ENCODE measurements around the gene RRP12. TPM values are rescaled to one million over a fixed set of nuclear protein-coding genes. Genes with fewer than 3 reads are reported as not detected.

The RRP12 gene, protein sequence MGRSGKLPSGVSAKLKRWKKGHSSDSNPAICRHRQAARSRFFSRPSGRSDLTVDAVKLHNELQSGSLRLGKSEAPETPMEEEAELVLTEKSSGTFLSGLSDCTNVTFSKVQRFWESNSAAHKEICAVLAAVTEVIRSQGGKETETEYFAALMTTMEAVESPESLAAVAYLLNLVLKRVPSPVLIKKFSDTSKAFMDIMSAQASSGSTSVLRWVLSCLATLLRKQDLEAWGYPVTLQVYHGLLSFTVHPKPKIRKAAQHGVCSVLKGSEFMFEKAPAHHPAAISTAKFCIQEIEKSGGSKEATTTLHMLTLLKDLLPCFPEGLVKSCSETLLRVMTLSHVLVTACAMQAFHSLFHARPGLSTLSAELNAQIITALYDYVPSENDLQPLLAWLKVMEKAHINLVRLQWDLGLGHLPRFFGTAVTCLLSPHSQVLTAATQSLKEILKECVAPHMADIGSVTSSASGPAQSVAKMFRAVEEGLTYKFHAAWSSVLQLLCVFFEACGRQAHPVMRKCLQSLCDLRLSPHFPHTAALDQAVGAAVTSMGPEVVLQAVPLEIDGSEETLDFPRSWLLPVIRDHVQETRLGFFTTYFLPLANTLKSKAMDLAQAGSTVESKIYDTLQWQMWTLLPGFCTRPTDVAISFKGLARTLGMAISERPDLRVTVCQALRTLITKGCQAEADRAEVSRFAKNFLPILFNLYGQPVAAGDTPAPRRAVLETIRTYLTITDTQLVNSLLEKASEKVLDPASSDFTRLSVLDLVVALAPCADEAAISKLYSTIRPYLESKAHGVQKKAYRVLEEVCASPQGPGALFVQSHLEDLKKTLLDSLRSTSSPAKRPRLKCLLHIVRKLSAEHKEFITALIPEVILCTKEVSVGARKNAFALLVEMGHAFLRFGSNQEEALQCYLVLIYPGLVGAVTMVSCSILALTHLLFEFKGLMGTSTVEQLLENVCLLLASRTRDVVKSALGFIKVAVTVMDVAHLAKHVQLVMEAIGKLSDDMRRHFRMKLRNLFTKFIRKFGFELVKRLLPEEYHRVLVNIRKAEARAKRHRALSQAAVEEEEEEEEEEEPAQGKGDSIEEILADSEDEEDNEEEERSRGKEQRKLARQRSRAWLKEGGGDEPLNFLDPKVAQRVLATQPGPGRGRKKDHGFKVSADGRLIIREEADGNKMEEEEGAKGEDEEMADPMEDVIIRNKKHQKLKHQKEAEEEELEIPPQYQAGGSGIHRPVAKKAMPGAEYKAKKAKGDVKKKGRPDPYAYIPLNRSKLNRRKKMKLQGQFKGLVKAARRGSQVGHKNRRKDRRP (N-terminal part only)
- 10 to 100 TPM; 29.6 to 61.9 TPM for total RNA-seq

DNA sequence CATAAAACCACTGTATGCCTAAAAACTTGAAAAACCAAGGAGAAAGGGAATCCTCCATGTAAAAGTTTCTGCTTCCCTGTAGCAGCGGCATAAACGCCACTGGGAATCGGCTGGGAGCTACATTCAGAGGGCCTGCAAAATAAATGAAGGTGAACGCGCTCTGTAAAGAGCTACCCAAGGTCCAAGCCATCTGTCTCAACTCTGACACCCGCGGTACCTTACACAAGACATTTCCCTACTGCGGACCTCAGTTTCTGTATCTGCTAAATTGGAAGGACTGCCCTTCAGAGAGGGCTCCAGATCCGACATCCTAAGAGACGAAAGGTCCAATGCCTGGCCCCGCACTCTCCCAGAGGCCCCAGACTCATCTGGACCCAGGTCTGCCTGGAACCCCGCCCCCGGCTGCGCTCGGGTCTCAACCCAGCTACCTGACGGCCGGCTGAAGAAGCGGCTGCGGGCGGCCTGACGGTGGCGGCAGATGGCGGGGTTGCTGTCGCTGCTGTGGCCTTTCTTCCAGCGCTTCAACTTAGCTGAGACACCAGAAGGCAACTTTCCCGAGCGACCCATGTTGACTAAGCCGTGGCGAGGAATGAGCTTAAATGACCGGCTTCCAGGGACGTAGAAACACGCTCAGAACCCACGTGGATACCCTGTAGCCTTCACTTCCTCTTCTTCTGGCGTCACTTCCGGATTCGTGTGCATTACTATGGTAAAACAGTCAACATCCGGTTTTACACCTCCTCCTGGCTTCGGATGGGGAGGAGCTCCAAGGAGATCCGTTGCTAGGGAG is at the start of gene RRP12:
Gene RRP12, minus strand, starts transcription at position 676 of the 790 bp plus-strand sequence. Its CDS starts 109 bp downstream, at position 567.
- no peaks in the 10 kb centered on the region for H3K9me3 Mint-ChIP-seq
- H3K27ac Mint-ChIP-seq: peak within 1 kb of the TSS; percentile 95
- peak; percentile 100 for ATAC-seq (replicated peaks)
- no peaks in the 10 kb centered on the region for H3K27me3 Mint-ChIP-seq
- no peaks in the 10 kb centered on the region for H3K4me1 Mint-ChIP-seq
- peak within 1 kb of the TSS; percentile 95 for H3K4me3 Mint-ChIP-seq
- H3K36me3 Mint-ChIP-seq (ENCODE audit: low read depth): peaks cover 36% of the 10 kb centered on the region

- no peaks in the 10 kb centered on the region for H3K9me3 Mint-ChIP-seq
- ATAC-seq (replicated peaks): no peak
- no peak overlapping the region for H3K4me3 Mint-ChIP-seq
- peak overlapping the region; percentile 70 for H3K27ac Mint-ChIP-seq
- H3K27me3 Mint-ChIP-seq: no peaks in the 10 kb centered on the region
- H3K4me1 Mint-ChIP-seq: peaks cover 41% of the 10 kb centered on the region
- peaks cover 78% of the 10 kb centered on the region for H3K36me3 Mint-ChIP-seq (ENCODE audit: low read depth)
Measured at GRCh38 chr10:97450828-97451227, 49.7 kb upstream of the RRP12 start.

GRCh38 chr10:97445722-97446639 is 44.8 kb upstream of the RRP12 start, which contains the start of the genes EXOSC1 and ZDHHC16:
EXOSC1 (minus strand) TSS chr10:97446006; CDS start chr10:97445985, 21 bp downstream.
ZDHHC16 (plus strand) TSS chr10:97446175; CDS start chr10:97451676, 5,501 bp downstream.
- peak; percentile 89 for ATAC-seq (replicated peaks)
- H3K9me3 Mint-ChIP-seq: no peaks in the 10 kb centered on the region
- peak within 1 kb of the TSS; percentile 66 for H3K27ac Mint-ChIP-seq
- peak within 1 kb of the TSS; percentile 94 for H3K4me3 Mint-ChIP-seq
- H3K36me3 Mint-ChIP-seq (ENCODE audit: low read depth): peaks cover 72% of the 10 kb centered on the region
- H3K4me1 Mint-ChIP-seq: peaks cover 30% of the 10 kb centered on the region
- H3K27me3 Mint-ChIP-seq: no peaks in the 10 kb centered on the region

DNA sequence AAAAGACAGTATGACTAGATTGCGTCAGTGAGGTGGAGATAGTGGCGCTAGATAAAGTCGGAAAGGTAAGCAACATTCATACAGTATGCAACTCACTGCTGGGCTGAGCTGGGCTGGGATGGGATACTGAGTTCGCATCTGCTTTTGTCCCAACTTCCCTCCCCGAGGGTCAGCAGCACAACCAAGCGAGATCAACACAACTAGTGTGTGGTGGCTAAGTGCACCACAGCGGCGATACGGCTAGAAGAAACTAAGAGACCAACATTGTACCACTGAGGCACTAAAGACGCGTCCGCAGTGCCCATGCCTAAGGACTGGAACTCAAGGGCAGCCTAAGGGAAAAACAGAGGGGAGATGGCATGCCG is 44.2 kb upstream of the RRP12 start:
- ATAC-seq (replicated peaks): no peak
- peak overlapping the region; percentile 66 for H3K27ac Mint-ChIP-seq
- peaks cover 25% of the 10 kb centered on the region for H3K4me1 Mint-ChIP-seq
- H3K27me3 Mint-ChIP-seq: no peaks in the 10 kb centered on the region
- peak overlapping the region; percentile 94 for H3K4me3 Mint-ChIP-seq
- no peaks in the 10 kb centered on the region for H3K9me3 Mint-ChIP-seq
- peaks cover 72% of the 10 kb centered on the region for H3K36me3 Mint-ChIP-seq (ENCODE audit: low read depth)

- Mint-ChIP-seq H3K9me3 (no peaks in the 10 kb centered on the region), H3K4me3 (peak overlapping the region; percentile 94), H3K27ac (peak overlapping the region; percentile 66), H3K27me3 (no peaks in the 10 kb centered on the region), H3K36me3 (ENCODE audit: low read depth) (peaks cover 80% of the 10 kb centered on the region), H3K4me1 (peaks cover 22% of the 10 kb centered on the region)
- ATAC-seq (replicated peaks): peak; percentile 63
Measured at GRCh38 chr10:97444212-97444611, 43.1 kb upstream of the RRP12 start.

DNA sequence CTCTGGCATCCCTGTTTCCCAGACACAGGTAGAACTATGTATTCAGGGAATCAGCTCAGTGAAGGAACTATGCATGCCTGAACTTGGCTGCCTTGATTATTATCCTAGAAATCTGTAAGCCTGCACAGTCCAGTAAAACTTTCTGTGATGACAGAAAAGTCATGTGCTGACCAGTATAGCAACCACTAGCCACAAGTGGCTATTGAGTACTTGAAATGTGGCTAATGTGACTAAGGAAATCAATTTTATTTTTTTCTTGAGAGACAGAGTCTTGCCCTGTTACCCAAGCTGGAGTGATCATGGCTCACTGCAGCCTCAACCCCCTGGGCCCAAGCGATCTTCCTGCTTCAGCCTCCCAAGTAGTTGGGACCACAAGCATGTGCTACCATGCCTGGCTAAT is 41.1 kb upstream of the RRP12 start:
- ATAC-seq (replicated peaks): no peak
- peaks cover 83% of the 10 kb centered on the region for H3K36me3 Mint-ChIP-seq (ENCODE audit: low read depth)
- H3K27ac Mint-ChIP-seq: no peak overlapping the region
- no peaks in the 10 kb centered on the region for H3K9me3 Mint-ChIP-seq
- peaks cover 11% of the 10 kb centered on the region for H3K4me1 Mint-ChIP-seq
- no peaks in the 10 kb centered on the region for H3K27me3 Mint-ChIP-seq
- no peak overlapping the region for H3K4me3 Mint-ChIP-seq

DNA sequence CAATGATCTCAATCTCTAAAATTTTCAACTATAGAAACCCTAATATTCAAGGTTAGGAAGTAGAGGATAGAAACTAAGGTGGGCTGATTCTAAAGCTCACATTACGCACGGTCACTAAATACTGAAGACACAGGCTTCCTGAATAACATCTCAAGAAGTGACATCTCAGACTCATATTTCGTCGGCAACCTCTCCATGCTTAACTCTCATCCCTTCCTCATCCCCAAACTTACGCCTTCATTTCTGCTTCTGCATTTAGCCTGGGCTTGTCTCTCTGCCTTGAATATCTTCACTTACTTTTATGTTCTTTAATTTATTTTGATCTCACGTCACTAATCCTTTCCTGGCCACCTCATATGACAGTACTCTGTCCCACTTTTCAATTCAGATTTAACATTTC is 34.1 kb upstream of the RRP12 start:
- Mint-ChIP-seq H3K27ac (no peak overlapping the region), H3K4me3 (no peak overlapping the region), H3K9me3 (no peaks in the 10 kb centered on the region), H3K36me3 (ENCODE audit: low read depth) (peaks cover 94% of the 10 kb centered on the region), H3K4me1 (peaks cover 4% of the 10 kb centered on the region), H3K27me3 (no peaks in the 10 kb centered on the region)
- no peak for ATAC-seq (replicated peaks)

GRCh38 chr10:97434557-97434956 is 33.4 kb upstream of the RRP12 start:
- peaks cover 4% of the 10 kb centered on the region for H3K4me1 Mint-ChIP-seq
- H3K9me3 Mint-ChIP-seq: no peaks in the 10 kb centered on the region
- no peak overlapping the region for H3K4me3 Mint-ChIP-seq
- peaks cover 94% of the 10 kb centered on the region for H3K36me3 Mint-ChIP-seq (ENCODE audit: low read depth)
- H3K27ac Mint-ChIP-seq: peak overlapping the region; percentile 62
- peak; percentile 51 for ATAC-seq (replicated peaks)
- H3K27me3 Mint-ChIP-seq: no peaks in the 10 kb centered on the region

DNA sequence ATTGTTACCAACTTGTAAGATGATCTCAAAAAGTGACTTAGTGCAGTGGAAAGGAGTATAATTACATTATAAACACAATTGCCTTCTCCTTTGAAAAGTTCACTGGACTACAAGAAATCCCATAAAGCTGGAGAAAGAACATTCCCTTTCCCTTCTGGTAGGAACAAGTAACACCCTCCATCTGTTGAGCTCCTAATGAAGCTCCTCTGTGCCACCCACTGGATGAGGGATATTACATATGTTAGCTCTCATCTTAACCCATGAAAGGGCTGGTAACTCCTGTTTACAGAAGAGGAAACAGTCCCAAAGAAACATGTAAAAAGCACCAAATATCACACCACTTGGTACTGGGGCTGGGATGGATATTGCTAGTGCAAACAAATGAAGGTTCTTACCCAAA is 32.9 kb upstream of the RRP12 start:
- Mint-ChIP-seq H3K4me3 (no peak overlapping the region), H3K27ac (peak overlapping the region; percentile 62), H3K27me3 (no peaks in the 10 kb centered on the region), H3K9me3 (no peaks in the 10 kb centered on the region), H3K36me3 (ENCODE audit: low read depth) (peaks cover 94% of the 10 kb centered on the region), H3K4me1 (peaks cover 4% of the 10 kb centered on the region)
- ATAC-seq (replicated peaks): peak; percentile 25

DNA sequence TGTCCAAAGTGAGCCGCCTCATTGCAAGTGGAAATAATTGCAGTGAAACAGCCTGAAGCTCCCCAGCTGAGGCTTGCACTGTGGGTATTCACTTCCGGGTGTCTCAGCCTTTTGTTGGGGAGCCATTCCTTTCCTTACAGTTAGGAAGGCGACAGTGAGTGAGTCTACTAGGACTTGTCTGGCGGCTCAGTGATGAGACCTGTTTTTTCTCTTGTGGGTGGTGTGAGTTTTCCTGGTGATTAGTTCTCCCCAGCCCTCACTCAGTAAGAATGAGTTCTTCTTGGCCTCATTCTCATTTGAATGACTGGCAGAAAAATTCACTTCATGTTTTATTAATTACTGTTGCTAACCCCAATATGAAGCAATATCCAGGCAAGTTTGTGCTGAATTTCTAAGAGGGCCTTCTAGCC is 27.4 kb upstream of the RRP12 start:
- Mint-ChIP-seq H3K27me3 (no peaks in the 10 kb centered on the region), H3K4me3 (peak overlapping the region; percentile 75), H3K9me3 (no peaks in the 10 kb centered on the region), H3K27ac (peak overlapping the region; percentile 94), H3K4me1 (peaks cover 4% of the 10 kb centered on the region), H3K36me3 (ENCODE audit: low read depth) (peaks cover 93% of the 10 kb centered on the region)
- ATAC-seq (replicated peaks): peak; percentile 29

DNA sequence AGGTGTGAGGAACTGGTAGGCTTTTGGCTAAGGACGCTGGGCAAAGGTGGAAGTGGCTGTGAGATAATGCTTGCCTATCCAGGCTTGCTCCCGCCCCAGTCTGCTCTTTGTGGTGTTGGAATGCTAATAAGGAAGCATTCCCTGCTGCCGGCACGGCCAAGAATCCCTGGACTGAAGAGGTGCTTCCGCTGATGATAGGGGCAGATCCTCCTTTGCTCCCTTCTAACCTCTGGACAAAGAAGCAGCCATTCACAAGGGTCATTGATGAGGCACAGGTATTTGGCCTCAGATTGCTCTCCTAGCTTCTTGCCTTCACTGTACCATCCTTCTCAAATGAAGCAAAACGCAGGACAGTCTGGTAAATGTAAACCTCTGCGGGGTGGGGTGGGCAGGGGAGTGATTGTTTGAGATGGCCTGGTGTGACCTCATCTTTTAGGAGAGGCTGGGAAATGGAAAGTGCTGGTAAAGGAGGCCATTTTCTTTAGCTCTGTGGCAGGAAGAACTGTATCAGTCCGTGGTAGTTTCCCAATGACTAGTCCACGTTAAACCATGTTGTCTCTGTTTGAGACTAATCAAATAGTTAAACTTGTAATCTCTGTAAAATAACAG is 26.5 kb upstream of the RRP12 start:
- Mint-ChIP-seq H3K9me3 (no peaks in the 10 kb centered on the region), H3K36me3 (ENCODE audit: low read depth) (peaks cover 93% of the 10 kb centered on the region), H3K27me3 (no peaks in the 10 kb centered on the region), H3K27ac (peak overlapping the region; percentile 94), H3K4me3 (peak overlapping the region; percentile 75), H3K4me1 (peaks cover 10% of the 10 kb centered on the region)
- peak; percentile 54 for ATAC-seq (replicated peaks)

- H3K36me3 Mint-ChIP-seq (ENCODE audit: low read depth): peaks cover 89% of the 10 kb centered on the region
Measured at GRCh38 chr10:97426776-97427570, 25.8 kb upstream of the RRP12 start.

More at GRCh38 chr10:97426776-97427570, 25.8 kb upstream of the RRP12 start:
- Mint-ChIP-seq H3K4me3 (peak overlapping the region; percentile 75), H3K27ac (peak overlapping the region; percentile 94), H3K9me3 (no peaks in the 10 kb centered on the region), H3K27me3 (no peaks in the 10 kb centered on the region), H3K4me1 (peaks cover 10% of the 10 kb centered on the region)
- no peak for ATAC-seq (replicated peaks)
